Right ventricle myocardium inferior (tissue), 1 donor: ENCODE results near the gene SPINK6. TPM values are rescaled to one million over a fixed set of nuclear protein-coding genes. Genes with fewer than 3 reads are reported as not detected.

Experiments used
- ATAC-seq: fragments of 200-7000 bp; cut with Tn5 transposase; one replicate; pipeline ENCODE4 v1.9.1; 2020; ENCODE audit warnings: mild to moderate bottlenecking, moderate library complexity
- DNase-seq: peaks from one replicate; pipeline ENCODE4 v3.0.0; 2021; ENCODE audit errors: missing footprints
- intact Hi-C: fragments of 100-400 bp; cut with DNase I; formaldehyde crosslinking; loops from one replicate; pipeline ENCODE4 v1.11.0; 2022
- long read RNA-seq: library from polyadenylated mRNA; unstranded; transcript quantifications from one replicate; pipeline ENCODE4 v2.0.0, GENCODE V29; 2021
- total RNA-seq: library from RNA; stranded (reverse); fragmentation: NEBNext Ultra II Directional; extraction: Animal tissue kit (Norgen Biotek cat#: 25700); gene quantifications from one replicate; pipeline ENCODE4 v1.2.1, GENCODE V29; 2021
- donor health status: DM: no; HTN: yes; CAD: no; lungs with severe emphysema.

The SPINK6 gene, protein sequence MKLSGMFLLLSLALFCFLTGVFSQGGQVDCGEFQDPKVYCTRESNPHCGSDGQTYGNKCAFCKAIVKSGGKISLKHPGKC
- not detected for total RNA-seq
- long read RNA-seq, result 0 reads

DNA sequence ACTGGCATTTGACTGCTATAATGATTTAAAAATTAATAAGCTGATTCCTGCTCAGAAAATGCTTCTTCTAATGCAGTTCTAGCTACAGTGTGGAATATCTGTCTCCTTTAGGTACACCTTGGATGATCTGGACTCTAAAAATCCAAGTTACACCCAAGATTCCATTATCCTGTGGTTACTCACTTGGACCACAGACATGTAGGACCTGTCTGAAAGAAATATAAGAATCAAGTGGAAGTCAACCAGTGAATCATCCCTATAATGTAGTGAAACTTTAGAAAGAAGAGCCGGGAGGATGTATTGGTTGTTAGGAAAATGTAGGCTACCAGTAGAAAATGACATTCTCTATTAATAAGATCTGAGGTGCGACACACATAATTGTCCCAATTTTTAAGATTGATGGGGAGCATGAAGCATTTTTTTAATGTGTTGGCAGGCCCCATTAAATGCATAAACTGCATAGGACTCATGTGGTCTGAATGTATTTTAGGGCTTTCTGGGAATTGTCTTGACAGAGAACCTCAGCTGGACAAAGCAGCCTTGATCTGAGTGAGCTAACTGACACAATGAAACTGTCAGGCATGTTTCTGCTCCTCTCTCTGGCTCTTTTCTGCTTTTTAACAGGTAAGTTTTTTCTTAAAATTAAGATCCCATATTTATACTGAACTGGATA is at the start of gene SPINK6:
Gene SPINK6 (plus strand): TSS at position 512 of the 673 bp plus-strand sequence. CDS start 55 bp downstream, at position 567.
- no peak for DNase-seq
- no peak for ATAC-seq
- intact Hi-C loops, result no loop called here

DNA sequence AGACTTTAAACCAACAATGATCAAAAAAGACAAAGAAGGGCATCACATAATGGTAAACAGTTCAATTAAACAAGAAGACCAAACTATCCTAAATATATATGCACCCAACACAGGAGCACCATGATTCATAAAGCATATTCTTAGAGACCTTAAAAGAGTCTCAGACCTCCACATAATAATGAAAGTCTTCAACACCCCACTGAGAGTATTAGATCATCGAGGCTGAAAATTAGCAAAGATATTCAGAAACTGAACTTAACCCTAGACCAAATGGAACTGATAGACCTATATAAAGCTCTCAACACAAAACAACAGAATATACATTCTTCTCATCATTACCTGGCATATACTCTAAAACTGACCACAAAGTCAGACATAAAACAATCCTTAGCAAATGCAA is 46.2 kb upstream of the SPINK6 start:
- ATAC-seq (no peak), DNase-seq (no peak)
- intact Hi-C loops, result no loop called here

DNA sequence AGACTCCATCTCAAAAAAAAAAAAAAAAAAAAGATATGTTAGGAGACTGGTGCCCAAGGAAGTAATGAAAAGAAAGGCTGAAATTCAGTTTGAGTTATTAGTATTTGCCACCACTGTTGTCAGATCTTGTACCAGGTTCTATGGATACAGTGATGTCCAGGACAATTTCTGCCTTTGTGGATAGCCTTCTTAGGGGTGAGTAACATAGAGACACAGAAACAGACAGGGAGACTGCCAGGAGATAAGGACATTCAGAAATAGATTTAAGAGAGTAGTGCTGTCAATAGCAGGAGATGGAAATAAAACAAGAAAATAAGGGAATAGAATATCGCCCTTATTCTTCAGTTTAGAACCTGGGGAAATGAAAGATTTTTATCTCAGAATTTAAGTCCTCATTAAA is 40.8 kb upstream of the SPINK6 start:
- ATAC-seq (peak; percentile 69), DNase-seq (no peak)
- intact Hi-C loops, result no loop called here

DNA sequence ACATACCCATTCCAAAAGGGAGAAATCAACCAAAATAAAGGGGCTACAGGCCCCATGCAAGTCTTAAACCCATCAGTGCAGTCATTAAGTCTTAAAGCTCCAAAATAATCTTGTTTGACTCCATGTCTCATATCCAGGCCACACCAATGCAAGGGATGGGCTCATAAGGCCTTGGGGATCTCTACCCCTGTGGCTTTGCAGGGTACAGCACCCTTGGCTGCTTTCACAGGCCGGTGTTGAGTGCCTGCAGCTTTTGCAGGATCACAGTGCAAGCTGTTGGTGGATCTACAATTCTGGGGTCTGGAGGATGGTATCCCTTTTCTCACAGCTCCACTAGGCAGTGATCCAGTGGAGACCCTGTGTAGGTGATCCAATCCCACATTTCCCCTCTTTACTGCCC is 39.5 kb upstream of the SPINK6 start:
- intact Hi-C loops, result no loop called here
- no peak for DNase-seq
- ATAC-seq, result no peak

DNA sequence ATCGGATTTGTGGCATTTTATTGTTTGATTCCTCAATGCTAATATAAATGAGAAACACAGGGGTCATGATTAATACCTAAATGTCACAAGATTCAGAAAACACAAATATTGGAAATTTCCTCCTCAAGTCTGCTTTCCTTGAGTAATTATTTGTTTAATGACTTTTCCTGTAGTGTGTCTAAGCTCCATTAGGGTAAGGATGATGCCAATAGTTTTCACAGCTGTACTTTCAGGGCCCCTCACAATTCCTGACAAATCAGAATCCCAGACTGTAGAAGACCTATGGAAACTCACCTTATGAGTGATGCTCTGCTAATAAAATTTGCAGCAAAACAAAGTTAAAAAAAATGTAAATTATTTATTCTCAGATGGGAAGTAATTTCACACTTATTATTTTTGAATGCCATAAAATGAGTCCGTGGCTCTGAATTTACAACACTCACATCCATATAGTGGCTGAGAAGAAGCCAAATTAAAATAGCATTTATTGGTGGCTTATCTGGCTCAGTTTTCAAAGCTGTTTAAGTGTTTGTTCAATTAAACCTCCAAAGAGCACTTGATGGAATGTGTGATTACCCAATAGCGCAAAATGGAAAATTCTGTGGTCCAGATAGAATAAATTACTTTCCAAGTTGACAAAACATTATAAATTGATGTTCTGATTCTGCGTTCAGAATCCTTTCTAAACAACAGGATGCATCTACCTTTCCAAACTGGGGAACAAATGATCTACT is 36.1 kb upstream of the SPINK6 start:
- ATAC-seq (no peak), DNase-seq (no peak)
- intact Hi-C loops, result no loop called here

DNA sequence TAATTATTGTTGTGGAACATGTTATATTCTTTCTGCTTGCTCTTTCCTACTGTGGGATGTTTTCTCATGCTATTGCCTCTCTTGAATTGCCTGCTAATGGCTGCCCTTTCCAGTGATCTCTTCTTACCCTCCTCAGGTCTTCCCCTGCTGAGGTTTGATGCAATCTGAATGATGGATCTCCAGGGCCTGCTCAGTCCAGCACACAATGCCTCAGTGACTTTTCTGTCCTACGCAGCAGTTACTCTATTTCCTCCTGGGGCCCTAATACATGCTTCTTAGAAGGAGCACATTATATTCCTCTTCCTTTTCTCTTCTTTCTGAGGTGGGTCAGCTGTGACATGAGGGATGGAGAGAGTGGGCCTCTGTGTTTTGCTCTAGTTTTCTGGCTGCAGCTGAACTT is 34.6 kb upstream of the SPINK6 start, which contains the start of gene SPINK14:
Gene SPINK14 (plus strand): TSS at position 301 of the 400 bp plus-strand sequence. CDS start 1,187 bp downstream, outside the sequence.
- DNase-seq, result no peak
- no peak for ATAC-seq
- intact Hi-C loops, result no loop called here

DNA sequence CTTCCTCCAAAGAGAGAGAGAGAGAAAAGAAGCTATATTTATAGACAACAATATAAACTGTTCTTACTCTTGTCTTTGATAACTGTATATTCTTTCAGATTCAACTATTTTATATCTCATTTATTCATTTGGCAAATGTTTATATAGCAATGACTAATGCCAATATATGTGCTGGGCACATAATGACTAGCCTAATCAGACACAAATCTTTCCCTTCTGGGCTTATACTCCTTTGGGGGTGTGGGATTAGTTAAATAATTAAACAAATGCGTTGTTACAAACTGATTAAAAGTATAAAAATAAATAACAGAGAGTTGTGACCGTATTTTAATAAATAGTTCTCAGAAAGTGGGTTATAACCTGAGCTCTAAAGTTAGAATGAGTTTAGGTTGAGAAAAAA is 30.5 kb upstream of the SPINK6 start:
- DNase-seq (no peak), ATAC-seq (no peak)
- intact Hi-C loops, result loop anchor here (10.0 kb wide), 1 partner anchor 202 kb away; no protein-coding TSS in a partner anchor

DNA sequence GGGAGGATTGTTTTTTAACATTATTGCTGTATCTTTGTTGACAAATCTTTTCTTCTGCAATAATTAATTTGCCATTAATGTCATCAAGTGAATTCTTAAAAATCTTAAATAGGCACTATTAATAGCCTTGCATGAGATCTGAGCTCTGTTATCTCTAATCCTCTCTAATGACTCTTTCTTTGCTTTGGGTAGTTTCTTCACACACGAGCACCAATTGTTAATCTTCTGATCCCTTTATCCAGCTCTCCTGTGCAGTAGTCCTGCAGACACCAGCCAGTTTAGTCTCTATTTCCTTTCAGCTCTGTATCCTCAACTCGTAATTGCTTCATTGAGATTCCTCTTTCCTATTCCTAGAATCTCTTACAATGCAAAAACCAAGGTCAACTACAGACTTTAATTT is 26.4 kb upstream of the SPINK6 start:
- no peak for ATAC-seq
- intact Hi-C loops, result loop anchor here (10.0 kb wide), 1 partner anchor 198 kb away; no protein-coding TSS in a partner anchor

DNA sequence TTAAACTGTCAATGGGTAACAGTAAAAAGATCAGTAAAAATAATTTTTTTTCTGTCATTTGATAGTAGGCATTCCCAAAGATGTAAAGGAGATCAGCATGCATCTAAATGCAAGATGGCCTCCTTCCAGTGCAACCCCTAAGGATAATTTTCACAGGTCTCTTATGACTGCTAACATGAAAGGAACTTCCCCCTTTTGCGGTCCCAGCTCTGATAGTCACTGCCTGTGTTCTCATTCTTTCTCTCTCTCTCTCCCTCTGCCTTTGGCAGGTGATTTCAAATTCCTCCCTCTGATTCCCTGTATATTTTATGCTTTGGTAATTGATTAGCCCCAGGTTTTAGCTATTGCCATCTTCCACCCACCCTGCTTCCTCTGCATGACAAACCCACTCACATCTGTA is 25.6 kb upstream of the SPINK6 start:
- intact Hi-C loops, result loop anchor here (10.0 kb wide), 1 partner anchor 198 kb away; no protein-coding TSS in a partner anchor
- ATAC-seq (no peak), DNase-seq (no peak)

More for the DNA sequence above, 26.4 kb upstream of the SPINK6 start:
- DNase-seq, result no peak

DNA sequence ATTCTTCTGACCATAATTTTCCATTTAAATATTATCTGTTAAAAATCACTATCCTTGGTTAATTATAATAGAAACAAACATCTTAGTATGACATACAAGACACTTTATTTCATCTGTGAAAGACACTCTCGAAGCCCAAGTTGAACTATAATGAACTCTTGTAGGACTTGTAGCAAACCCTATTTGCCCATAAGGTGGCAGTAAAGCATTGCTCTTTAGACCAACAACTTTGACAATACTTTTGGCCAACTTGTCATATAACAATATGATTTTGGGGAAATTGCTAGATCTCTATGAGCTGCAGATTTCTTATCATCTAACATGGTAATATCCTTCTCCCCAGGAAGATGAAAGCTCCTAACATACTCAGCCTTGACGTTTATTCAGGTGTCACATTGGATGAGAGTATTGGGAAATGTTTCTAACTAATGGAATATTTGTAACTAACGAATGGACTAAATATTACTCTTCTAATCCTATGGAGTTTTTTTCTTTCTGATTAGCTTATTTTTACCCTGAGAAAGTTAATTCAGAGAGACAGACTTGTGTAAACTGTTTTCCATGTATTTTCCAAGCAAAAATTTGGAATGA is 23.5 kb upstream of the SPINK6 start:
- ATAC-seq (peak; percentile 56), DNase-seq (no peak)
- intact Hi-C loops, result loop anchor here (2.0 to 10.0 kb wide), 2 partner anchors 195 to 551 kb away; no protein-coding TSS in a partner anchor

DNA sequence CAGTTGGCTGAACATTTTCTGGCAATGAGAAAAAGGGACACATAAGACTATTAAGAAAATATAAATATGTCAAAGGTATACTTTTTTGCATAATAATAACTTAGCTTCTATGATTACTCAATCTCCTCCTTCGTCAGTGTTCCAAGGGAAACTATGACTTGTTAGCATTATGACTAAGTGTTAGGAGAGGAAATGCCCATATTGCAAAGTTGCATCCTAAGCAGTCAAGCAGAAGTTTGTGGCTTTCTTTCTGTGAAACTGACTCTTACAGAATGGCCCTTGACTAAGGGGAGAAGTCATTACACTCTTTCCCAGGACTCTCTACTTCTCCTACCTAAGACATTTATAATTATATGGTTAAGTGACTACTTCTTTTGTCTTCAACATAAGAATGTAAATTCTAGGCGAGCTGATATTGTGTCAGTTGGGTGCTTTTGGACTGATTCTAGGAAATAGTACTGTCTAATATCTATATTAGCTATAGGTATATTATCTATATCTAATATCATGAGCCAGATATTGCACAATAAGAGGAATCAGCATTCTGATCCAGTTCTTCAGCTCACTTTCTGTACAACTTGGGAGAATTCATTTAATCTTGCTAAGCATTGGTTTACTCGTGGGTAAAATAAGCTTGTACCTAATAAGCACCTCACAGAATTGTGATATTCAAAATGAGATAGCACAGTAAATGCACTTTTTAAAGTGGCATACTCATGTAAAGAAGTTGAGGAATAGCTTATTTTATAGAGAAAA is 16.4 kb upstream of the SPINK6 start:
- ATAC-seq, result no peak
- DNase-seq, result no peak
- intact Hi-C loops, result loop anchor here (10.0 kb wide), 1 partner anchor 258 kb away; no protein-coding TSS in a partner anchor

DNA sequence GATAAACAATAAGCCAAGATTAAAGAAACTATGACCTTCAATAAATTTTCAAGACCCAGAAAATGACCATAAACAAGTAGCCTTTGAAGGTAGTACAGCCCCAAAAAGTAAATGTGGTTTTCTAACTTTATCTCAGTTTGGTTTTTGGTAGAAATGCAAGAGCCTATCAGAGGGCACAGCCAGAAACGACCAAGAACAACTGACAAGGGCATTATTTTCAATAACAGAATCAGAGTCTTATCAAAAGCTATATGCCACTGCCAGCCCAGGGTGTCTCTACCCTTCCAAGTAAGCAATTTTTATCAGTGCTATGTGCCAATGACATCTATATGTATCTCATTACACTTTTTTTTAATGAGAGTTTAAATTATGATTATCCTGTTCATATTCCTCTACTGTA is 11.8 kb upstream of the SPINK6 start:
- no peak for DNase-seq
- intact Hi-C loops, result no loop called here
- no peak for ATAC-seq

DNA sequence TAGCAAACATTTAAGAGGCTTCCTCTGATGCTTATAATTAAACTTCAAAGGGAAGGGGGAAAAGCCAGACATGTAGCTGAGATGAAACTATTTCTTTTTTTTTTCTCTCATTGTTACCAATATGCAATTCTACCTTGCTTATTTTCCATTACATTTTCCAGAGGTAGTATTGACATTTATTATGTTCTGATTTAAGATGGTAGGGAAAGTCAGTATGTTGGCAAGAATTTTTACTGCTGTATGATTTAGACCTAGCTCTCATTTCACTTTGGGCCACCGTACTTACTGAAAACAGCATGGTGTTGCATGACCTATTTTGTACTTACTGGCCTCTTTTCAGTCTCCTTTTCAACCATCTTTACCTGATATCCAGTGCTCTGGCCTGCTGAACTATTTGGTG is 9.6 kb upstream of the SPINK6 start:
- intact Hi-C loops, result no loop called here
- ATAC-seq (no peak), DNase-seq (no peak)

DNA sequence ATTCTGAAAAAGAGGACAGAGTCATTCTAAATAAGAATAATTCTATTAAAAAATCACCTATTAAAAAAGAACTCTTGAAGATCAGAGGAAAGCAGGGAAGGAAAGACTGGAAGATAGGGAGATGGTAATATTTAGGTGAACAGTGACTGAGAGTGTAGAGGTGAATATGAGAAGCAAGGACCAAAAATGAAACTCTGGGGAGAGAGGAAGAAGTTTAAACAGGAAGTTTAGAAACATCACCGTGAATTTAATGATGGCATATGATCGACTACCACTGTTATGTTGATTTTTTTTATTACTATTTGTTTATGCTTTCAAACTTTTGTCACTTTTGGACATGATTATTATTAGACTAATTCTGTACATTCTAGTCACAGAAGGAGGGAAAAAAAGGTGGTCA is 1.7 kb upstream of the SPINK6 start:
- ATAC-seq, result no peak
- intact Hi-C loops, result no loop called here
- DNase-seq, result no peak

DNA sequence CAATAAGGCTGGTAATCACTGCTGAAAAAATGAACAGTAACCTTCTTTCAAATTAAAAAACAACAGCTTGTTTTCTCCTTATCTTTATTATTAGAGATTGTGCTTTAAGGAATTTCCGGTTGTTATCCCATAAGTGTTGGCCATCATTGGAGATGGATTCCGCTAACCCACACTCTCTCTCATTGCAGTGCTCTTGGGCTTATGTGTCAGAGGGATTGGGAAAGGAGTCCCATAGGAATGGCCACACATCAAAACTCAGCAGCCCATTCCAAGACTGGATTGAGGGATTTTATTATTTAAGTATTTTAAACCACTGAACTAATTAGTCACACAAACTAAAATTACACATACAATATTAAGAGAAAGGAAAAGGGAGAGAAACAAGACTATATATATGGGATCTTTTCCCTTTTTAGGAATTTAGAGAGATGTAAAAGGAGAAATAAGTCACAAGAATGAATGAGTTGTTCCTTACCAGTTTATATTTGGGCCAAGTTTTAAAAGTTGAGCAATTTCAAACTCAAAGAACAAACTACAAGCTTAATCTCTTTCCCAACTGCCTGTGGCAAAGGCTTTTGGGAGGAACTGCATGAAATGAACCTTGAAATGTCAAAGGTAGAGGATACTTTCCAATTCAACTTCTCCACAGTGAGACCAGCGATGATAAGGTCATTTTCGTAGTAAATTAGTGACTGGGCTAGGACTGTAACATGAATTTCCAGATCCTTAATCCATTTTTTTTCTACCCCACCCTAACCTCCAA is 2.4 kb downstream of the SPINK6 start:
- intact Hi-C loops, result no loop called here
- ATAC-seq (peak; percentile 84), DNase-seq (no peak)

DNA sequence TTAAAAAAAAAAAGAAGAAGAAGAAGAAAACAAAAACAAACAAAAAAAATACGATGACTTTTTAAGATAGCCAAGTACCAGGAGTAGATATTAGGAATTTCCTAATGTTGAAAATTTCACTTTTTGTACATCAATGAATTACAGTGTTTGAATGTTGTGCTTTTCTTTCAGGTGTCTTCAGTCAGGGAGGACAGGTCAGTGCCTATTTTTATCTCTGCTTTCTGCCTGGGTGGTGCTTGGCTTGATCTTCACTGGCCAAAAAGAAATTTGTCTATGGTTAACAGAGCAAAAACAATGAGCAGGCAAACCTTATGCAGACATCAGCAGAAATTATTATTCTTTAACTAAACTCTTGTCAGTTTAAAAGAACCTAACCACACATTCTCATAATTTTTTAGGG is 3.0 kb downstream of the SPINK6 start:
- ATAC-seq, result no peak
- intact Hi-C loops, result no loop called here
- no peak for DNase-seq

DNA sequence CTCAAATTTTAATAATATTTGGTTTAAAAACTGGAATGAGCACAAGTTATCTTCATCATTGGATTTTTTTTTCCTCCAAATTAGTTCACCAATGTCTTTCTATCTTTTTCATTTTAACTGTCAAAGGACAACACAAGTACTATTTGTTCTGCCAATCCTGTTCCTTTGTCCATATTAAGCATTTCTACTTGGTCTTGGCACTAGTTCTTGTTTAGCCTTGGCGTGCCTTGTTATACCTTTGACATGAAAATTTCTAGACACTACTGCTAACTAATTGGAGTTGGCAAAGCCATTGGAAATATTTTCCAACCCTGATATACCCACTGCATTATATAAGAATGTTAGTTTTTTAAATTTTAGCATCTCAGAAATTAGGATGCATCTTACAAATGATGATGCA is 3.8 kb downstream of the SPINK6 start:
- ATAC-seq (no peak), DNase-seq (no peak)
- intact Hi-C loops, result no loop called here

DNA sequence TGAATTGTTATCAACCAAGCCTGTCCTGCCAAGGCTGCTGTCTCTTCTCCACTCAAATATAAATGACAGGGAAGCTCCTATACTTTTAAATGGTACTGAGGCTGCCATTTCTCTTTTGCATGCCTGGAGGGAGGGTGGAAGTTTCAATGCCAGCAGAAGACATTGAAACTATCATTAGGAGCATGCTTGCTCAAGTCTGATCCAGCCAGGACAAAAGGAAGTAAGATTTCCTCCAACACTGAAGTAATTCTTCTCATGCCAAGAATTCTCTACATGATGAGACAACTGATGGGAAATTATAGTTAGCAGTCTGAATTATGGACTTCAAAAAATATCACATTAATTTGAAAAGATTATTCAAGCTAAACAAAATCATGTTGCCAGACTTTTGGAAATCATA is 5.4 kb downstream of the SPINK6 start:
- no peak for DNase-seq
- ATAC-seq, result no peak
- intact Hi-C loops, result no loop called here
